Osteocyte (in vitro differentiated cells): ENCODE measurements around the gene KRTAP24-1. TPM values are rescaled to one million over a fixed set of nuclear protein-coding genes. Genes with fewer than 3 reads are reported as not detected.

Experiments used
- DNase-seq: peaks from one replicate; pipeline ENCODE4 v3.0.0; 2021; ENCODE audit warnings: mixed read lengths; ENCODE audit not compliant: unreplicated experiment; ENCODE audit errors: extremely low spot score
- H3K27ac Mint-ChIP-seq: one replicate; pipeline ENCODE4 v1.8.0; 2021; ENCODE audit warnings: mild to moderate bottlenecking, mixed read lengths; ENCODE audit not compliant: unreplicated experiment
- H3K27me3 Mint-ChIP-seq: one replicate; pipeline ENCODE4 v1.8.0; 2021; ENCODE audit warnings: mixed read lengths; ENCODE audit not compliant: unreplicated experiment
- H3K36me3 Mint-ChIP-seq: one replicate; pipeline ENCODE4 v1.8.0; 2021; ENCODE audit warnings: mixed read lengths; ENCODE audit not compliant: unreplicated experiment
- H3K4me1 Mint-ChIP-seq: one replicate; pipeline ENCODE4 v1.8.0; 2021; ENCODE audit warnings: mixed read lengths; ENCODE audit not compliant: unreplicated experiment
- H3K4me3 Mint-ChIP-seq: one replicate; pipeline ENCODE4 v1.8.0; 2021; ENCODE audit warnings: mild to moderate bottlenecking, moderate library complexity, mixed read lengths; ENCODE audit not compliant: unreplicated experiment
- H3K9me3 Mint-ChIP-seq: one replicate; pipeline ENCODE4 v1.8.0; 2021; ENCODE audit warnings: mixed read lengths; ENCODE audit not compliant: unreplicated experiment
- total RNA-seq: library from RNA; stranded (reverse); gene quantifications from 2 replicates; pipeline ENCODE4 v1.2.1, GENCODE V29; 2021
- TF ChIP-seq, protein P1 (sequence below): fragments of 200-600 bp; sonication (generic); IDR thresholded peaks from 2 replicates; pipeline ENCODE4 v1.5.0; 2021; ENCODE audit warnings: antibody characterized with exemption, mild to moderate bottlenecking, moderate library complexity

KRTAP24-1 gene
- total RNA-seq, 1 donor from 2014 or later = not detected

DNA sequence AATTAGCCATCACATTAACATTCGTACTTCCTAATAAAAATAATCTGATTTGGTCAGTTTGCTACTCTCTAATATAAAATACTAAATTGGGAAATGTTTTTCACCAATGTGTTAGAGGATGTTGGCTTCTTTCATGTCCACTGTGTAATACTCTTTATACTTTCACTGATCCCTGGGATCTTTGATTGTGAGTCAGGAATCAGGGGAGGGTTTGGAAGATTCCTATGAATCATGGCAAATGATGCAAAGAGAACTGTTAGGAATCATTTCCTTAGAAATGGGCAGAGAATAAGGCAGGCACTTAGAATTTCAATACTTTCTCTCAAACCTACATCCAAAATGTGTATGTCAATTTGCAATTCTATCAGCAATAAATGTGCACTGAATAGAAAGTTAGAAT, 31.0 kb downstream of the KRTAP24-1 start:
- TF ChIP-seq, protein P1, sequence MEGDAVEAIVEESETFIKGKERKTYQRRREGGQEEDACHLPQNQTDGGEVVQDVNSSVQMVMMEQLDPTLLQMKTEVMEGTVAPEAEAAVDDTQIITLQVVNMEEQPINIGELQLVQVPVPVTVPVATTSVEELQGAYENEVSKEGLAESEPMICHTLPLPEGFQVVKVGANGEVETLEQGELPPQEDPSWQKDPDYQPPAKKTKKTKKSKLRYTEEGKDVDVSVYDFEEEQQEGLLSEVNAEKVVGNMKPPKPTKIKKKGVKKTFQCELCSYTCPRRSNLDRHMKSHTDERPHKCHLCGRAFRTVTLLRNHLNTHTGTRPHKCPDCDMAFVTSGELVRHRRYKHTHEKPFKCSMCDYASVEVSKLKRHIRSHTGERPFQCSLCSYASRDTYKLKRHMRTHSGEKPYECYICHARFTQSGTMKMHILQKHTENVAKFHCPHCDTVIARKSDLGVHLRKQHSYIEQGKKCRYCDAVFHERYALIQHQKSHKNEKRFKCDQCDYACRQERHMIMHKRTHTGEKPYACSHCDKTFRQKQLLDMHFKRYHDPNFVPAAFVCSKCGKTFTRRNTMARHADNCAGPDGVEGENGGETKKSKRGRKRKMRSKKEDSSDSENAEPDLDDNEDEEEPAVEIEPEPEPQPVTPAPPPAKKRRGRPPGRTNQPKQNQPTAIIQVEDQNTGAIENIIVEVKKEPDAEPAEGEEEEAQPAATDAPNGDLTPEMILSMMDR = no peak
- peaks cover 7% of the 10 kb centered on the region for H3K27me3 Mint-ChIP-seq
- no peak for DNase-seq
- H3K36me3 Mint-ChIP-seq = no peaks in the 10 kb centered on the region
- no peaks in the 10 kb centered on the region for H3K4me1 Mint-ChIP-seq
- H3K27ac Mint-ChIP-seq = no peak overlapping the region
- H3K4me3 Mint-ChIP-seq = no peak overlapping the region
- no peaks in the 10 kb centered on the region for H3K9me3 Mint-ChIP-seq

DNA sequence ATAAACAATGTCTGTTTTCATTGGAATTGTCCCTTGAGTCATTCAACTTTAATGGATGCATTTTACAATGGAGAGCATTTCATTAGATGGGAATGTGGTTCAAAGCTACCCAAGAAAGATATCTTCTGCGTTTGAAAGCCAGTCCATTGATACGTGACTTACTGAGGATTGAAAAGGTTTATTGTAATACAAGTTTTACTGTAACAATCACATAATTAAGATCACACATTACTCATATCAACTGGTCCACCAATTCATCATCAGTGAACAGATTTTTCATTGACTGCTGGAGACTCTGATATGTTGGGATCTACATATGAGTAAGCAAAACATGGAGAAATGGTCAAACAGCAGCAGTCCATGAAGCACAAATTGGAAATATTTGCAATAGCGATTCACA, 32.8 kb downstream of the KRTAP24-1 start:
- no peaks in the 10 kb centered on the region for H3K9me3 Mint-ChIP-seq
- H3K4me1 Mint-ChIP-seq = no peaks in the 10 kb centered on the region

DNA sequence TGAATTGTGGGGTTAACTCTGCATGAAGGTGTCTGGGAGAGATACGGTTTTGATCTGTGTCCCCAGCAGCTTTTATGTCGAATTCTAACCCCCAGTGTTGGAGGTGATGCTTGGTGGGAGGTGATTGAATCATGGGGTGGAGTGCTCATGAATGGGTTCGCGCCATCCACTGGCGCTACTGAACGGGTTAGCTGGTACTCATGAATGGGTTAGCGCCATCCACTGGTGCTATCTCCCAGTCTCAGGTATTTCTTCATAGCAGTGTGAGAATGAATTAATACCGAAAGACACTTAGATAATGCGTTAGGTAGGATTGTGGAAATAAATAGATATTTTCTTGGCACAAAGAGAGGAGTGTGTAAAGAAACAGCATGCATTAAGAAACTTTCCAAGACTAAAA, 33.9 kb downstream of the KRTAP24-1 start:
- H3K4me1 Mint-ChIP-seq = no peaks in the 10 kb centered on the region
- no peak overlapping the region for H3K4me3 Mint-ChIP-seq
- H3K27me3 Mint-ChIP-seq = peaks cover 22% of the 10 kb centered on the region
- no peak overlapping the region for H3K27ac Mint-ChIP-seq
- TF ChIP-seq, protein P1 = no peak
- no peak for DNase-seq
- H3K9me3 Mint-ChIP-seq = no peaks in the 10 kb centered on the region
- H3K36me3 Mint-ChIP-seq = no peaks in the 10 kb centered on the region

More for the DNA sequence above, 32.8 kb downstream of the KRTAP24-1 start:
- peaks cover 11% of the 10 kb centered on the region for H3K27me3 Mint-ChIP-seq
- H3K27ac Mint-ChIP-seq = no peak overlapping the region
- TF ChIP-seq, protein P1 = no peak
- no peak for DNase-seq
- no peak overlapping the region for H3K4me3 Mint-ChIP-seq
- H3K36me3 Mint-ChIP-seq = no peaks in the 10 kb centered on the region

DNA sequence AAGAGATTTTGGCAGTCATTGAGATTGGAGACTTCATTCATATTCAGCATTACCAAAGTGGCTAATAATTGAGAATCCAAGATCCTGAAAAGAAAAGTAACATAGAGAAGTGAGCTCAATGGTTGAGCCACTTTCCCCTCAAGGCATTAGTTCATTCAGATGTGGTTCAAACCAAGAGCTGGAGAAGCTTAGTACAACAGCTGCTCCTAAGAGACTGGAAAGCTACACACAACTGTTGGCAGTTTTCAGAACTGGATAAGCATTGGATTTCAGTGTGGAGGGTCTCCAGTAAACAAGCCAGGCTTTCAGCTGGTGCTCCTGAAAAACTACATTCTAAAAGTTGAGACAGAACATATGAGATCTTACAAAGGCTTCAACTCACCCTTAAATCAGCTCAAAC, 37.7 kb downstream of the KRTAP24-1 start:
- peaks cover 23% of the 10 kb centered on the region for H3K27me3 Mint-ChIP-seq
- TF ChIP-seq, protein P1 = no peak
- H3K27ac Mint-ChIP-seq = no peak overlapping the region
- no peaks in the 10 kb centered on the region for H3K4me1 Mint-ChIP-seq
- no peak overlapping the region for H3K4me3 Mint-ChIP-seq
- no peaks in the 10 kb centered on the region for H3K36me3 Mint-ChIP-seq
- DNase-seq = no peak
- no peaks in the 10 kb centered on the region for H3K9me3 Mint-ChIP-seq

DNA sequence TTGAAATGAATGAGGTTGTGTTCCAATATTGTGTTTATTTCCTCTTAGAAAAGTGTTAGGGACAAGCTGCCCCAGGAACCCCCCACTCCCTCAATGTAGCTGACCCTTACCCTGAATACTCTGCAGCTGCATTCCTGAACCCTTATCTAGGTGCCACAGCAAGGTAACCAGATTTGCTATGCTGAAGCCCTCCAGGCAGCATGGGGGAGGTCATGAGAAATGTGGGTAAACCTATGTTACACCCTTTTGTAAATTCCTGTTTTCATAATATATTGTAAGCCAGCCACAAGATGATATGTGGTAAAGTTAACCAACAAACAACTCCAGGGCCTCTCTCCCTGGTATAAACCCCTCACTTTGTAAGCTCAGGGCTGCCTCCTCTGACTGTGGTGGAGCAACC, 39.1 kb downstream of the KRTAP24-1 start:
- no peaks in the 10 kb centered on the region for H3K36me3 Mint-ChIP-seq
- H3K27ac Mint-ChIP-seq = no peak overlapping the region
- TF ChIP-seq, protein P1 = no peak
- H3K9me3 Mint-ChIP-seq = no peaks in the 10 kb centered on the region
- DNase-seq = no peak
- H3K4me1 Mint-ChIP-seq = no peaks in the 10 kb centered on the region
- H3K4me3 Mint-ChIP-seq = no peak overlapping the region
- peaks cover 20% of the 10 kb centered on the region for H3K27me3 Mint-ChIP-seq
